ENCODE results near the gene CADPS.

The CADPS gene

GRCh38 chr3:62874711-62875557 lies at the start of gene CADPS:
Gene CADPS, minus strand, starts transcription at chr3:62875416. Its CDS starts 387 bp downstream, at chr3:62875029.
- no peak for DNase-seq (ENCODE audit: low spot score)

- no peak for DNase-seq (ENCODE audit: low spot score)
These were observed 47.9 kb upstream of the CADPS start for GRCh38 chr3:62923066-62923465.

- no peak for DNase-seq (ENCODE audit: low spot score)
These were observed 47.1 kb upstream of the CADPS start for GRCh38 chr3:62922326-62922725.

GRCh38 chr3:62920466-62920784 lies 45.2 kb upstream of the CADPS start:
- DNase-seq (ENCODE audit: low spot score) = no peak

GRCh38 chr3:62919784-62920465 lies 44.7 kb upstream of the CADPS start:
- no peak for DNase-seq (ENCODE audit: low spot score)

GRCh38 chr3:62918777-62919176 lies 43.6 kb upstream of the CADPS start:
- DNase-seq (ENCODE audit: low spot score) = no peak

- DNase-seq (ENCODE audit: low spot score) = no peak
These were observed 42.9 kb upstream of the CADPS start for GRCh38 chr3:62918131-62918530.

- DNase-seq (ENCODE audit: low spot score) = no peak
These were observed 36.3 kb upstream of the CADPS start for GRCh38 chr3:62911526-62911925.

- no peak for DNase-seq (ENCODE audit: low spot score)
These were observed 30.1 kb upstream of the CADPS start for GRCh38 chr3:62905331-62905730.

GRCh38 chr3:62898530-62899496 lies 23.6 kb upstream of the CADPS start:
- no peak for DNase-seq (ENCODE audit: low spot score)

GRCh38 chr3:62895901-62896300 lies 20.7 kb upstream of the CADPS start:
- DNase-seq (ENCODE audit: low spot score) = no peak

- DNase-seq (ENCODE audit: low spot score) = no peak
These were observed 17.7 kb upstream of the CADPS start for GRCh38 chr3:62892951-62893350.

- DNase-seq (ENCODE audit: low spot score) = no peak
These were observed 16.8 kb upstream of the CADPS start for GRCh38 chr3:62892045-62892444.

- no peak for DNase-seq (ENCODE audit: low spot score)
These were observed 13.6 kb upstream of the CADPS start for GRCh38 chr3:62888778-62889177.

- no peak for DNase-seq (ENCODE audit: low spot score)
These were observed 13.0 kb upstream of the CADPS start for GRCh38 chr3:62888180-62888579.

- DNase-seq (ENCODE audit: low spot score) = no peak
These were observed 9.9 kb upstream of the CADPS start for GRCh38 chr3:62885136-62885535.

- no peak for DNase-seq (ENCODE audit: low spot score)
These were observed 9.1 kb upstream of the CADPS start for GRCh38 chr3:62884096-62884870.

GRCh38 chr3:62882676-62883200 lies 7.5 kb upstream of the CADPS start:
- DNase-seq (ENCODE audit: low spot score) = no peak

GRCh38 chr3:62876064-62876463 lies 848 bp upstream of the CADPS start:
- DNase-seq (ENCODE audit: low spot score) = peak; percentile 18

GRCh38 chr3:62875558-62876002 lies 364 bp upstream of the CADPS start:
- no peak for DNase-seq (ENCODE audit: low spot score)

Measured in kidney capillary endothelial cell (primary cell).